Measurements from ENCODE around the gene EPHB1.

DNA sequence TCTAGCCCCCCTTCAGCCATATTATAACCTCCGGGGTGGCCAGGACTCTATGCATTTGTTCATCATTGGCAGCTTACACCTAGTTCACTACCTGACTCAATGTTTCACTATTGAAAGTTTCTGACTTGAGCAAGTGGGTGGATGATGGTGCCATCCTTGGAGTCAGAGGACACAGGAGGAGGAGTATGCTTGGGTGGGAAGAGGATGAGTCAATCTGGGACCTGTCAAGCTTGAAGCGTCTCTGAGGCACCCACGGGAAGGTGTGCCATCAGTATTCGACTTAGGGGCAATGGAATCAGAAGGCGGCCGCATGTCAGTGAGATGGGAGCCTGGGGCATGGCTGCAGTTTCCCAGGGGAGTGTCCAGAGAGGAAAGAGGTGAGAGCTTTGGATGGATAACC lies 133.3 kb downstream of the EPHB1 start:
- TF ChIP-seq GATA2 (IDR thresholded peaks at IDR 0.05; ENCODE audit: low read depth, low read length) = no peak
- TF ChIP-seq GATA3 (IDR thresholded peaks at IDR 0.05; ENCODE audit: low read depth, low read length) = no peak

Measured in SH-SY5Y (cell line).